IPS-15b (cell line): ENCODE data around the gene ASXL3.

Experiments
- H3K27me3 ChIP-seq: one replicate; pipeline ENCODE4 v1.6.1; 2013; ENCODE audit warnings: low read length; ENCODE audit not compliant: control insufficient read depth, insufficient read depth
- H3K36me3 ChIP-seq: one replicate; pipeline ENCODE4 v1.6.1; 2013; ENCODE audit warnings: low read length; ENCODE audit not compliant: control insufficient read depth, insufficient read depth
- H3K4me1 ChIP-seq: one replicate; pipeline ENCODE4 v1.6.1; 2013; ENCODE audit warnings: mild to moderate bottlenecking, low read length; ENCODE audit not compliant: control insufficient read depth, insufficient read depth
- H3K4me3 ChIP-seq: one replicate; pipeline ENCODE4 v1.5.1; 2013; ENCODE audit warnings: low read depth, low read length
- H3K9ac ChIP-seq: one replicate; pipeline ENCODE4 v1.6.1; 2013; ENCODE audit warnings: low read depth, mild to moderate bottlenecking, low read length
- H3K9me3 ChIP-seq: one replicate; pipeline ENCODE4 v1.6.1; 2013; ENCODE audit warnings: mild to moderate bottlenecking, low read length; ENCODE audit not compliant: control insufficient read depth, insufficient read depth

The ASXL3 gene

GRCh38 chr18:33585431-33585775 lies 7.4 kb downstream of the ASXL3 start:
- peaks cover 16% of the 10 kb centered on the region for H3K4me1 ChIP-seq
- no peak overlapping the region for H3K4me3 ChIP-seq
- H3K27me3 ChIP-seq: peaks cover 12% of the 10 kb centered on the region
- no peaks in the 10 kb centered on the region for H3K9me3 ChIP-seq
- H3K36me3 ChIP-seq: no peaks in the 10 kb centered on the region
- H3K9ac ChIP-seq: no peak overlapping the region

DNA sequence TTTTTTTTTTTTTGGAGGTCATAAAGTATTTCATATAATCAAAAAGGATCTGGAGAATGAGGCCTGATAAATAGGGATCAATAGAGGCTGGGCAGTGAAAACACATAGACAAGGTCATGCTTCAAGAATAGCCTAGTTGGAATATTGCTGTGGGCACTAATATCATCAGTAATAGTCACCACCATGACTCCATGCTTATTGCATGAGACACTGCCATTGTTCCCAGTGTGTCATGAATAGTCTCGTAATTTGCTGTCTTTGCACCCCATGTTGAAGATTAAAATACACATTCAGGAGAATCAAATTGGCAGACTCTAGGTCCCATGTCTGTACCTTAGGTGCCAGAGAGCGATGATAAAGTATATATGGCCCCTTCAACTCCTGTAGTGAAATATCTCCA lies 10.3 kb downstream of the ASXL3 start:
- Histone ChIP-seq H3K4me1 (peaks cover 7% of the 10 kb centered on the region), H3K27me3 (no peaks in the 10 kb centered on the region), H3K4me3 (no peak overlapping the region), H3K36me3 (no peaks in the 10 kb centered on the region), H3K9me3 (no peaks in the 10 kb centered on the region), H3K9ac (no peak overlapping the region)

DNA sequence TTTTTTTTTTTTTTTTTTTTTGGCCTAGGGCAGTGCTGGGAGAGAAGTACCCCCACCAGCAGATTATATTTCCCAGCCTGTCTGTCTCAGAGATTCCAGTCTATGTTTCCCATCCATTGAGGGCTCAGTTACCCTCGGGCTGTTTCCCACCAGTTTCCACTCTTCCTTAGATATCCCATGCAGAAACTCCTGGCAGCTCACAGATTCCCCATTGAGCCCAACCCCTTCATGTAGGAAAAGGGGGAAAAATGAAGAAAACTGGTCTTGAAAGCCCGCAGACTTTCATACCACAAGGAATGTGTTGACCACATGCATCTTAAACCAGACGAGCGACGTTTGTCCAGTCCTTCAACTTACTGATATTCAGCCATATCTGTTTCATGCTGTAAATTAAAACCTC lies 15.2 kb downstream of the ASXL3 start:
- no peaks in the 10 kb centered on the region for H3K36me3 ChIP-seq
- no peak overlapping the region for H3K4me3 ChIP-seq
- H3K9ac ChIP-seq: no peak overlapping the region
- peaks cover 3% of the 10 kb centered on the region for H3K4me1 ChIP-seq
- H3K27me3 ChIP-seq: no peaks in the 10 kb centered on the region
- no peaks in the 10 kb centered on the region for H3K9me3 ChIP-seq

GRCh38 chr18:33594799-33595198 lies 16.8 kb downstream of the ASXL3 start:
- peaks cover 3% of the 10 kb centered on the region for H3K4me1 ChIP-seq

DNA sequence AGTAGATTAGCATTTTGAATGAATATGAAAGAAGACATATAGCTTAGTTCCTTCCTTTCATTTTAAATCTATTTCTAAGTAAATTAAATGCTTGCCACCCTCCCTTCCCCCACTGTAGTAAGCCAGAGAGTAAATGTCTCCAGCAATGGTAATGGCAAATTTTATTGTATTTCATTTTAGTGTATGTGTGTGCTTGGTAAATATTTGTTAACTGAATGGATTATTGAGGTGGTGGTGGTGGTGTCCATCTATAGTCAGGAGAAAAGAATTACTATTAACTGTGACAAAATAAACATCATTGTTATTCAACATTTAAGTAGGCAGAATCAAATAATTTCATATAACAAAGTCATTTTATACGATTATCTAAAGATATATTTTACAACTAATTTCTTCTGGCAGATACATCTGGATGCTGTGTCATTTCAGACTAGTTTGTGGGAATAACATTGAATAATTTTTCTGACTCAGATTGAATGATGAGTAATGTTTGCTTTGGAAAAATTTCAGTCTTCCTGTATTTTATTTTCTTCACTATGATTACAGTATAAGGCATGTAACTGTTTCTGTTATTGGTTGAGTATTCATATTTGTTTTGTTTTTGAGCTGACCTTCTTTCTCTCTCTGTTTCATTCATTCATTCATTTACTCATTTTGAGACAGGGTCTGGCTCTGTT lies 18.3 kb downstream of the ASXL3 start:
- Histone ChIP-seq H3K4me1 (peaks cover 3% of the 10 kb centered on the region), H3K4me3 (no peak overlapping the region), H3K9ac (no peak overlapping the region), H3K36me3 (no peaks in the 10 kb centered on the region), H3K9me3 (no peaks in the 10 kb centered on the region), H3K27me3 (no peaks in the 10 kb centered on the region)

More at GRCh38 chr18:33594799-33595198, 16.8 kb downstream of the ASXL3 start:
- Histone ChIP-seq H3K27me3 (no peaks in the 10 kb centered on the region), H3K36me3 (no peaks in the 10 kb centered on the region), H3K4me3 (no peak overlapping the region), H3K9me3 (no peaks in the 10 kb centered on the region), H3K9ac (no peak overlapping the region)

DNA sequence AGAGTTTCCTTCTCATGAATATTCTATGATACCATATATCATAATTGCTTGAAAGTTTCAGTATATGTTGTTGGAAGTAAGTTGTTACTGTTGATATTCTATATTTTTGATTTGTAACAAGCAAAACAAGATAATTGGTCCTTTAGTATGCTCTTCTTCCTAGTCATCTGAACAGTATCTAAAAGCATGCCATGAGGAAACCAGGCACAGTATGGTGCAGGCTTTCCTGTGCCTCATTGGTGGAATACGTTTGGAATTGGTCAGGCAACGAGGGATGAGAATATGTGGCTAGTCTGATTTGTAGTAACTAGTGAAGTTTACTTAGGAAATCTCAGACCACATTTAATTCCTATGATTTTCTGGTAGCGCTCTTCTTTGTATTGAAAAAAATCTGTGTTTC lies 22.8 kb downstream of the ASXL3 start:
- Histone ChIP-seq H3K9me3 (no peaks in the 10 kb centered on the region), H3K27me3 (no peaks in the 10 kb centered on the region), H3K9ac (no peak overlapping the region), H3K4me3 (no peak overlapping the region), H3K36me3 (no peaks in the 10 kb centered on the region), H3K4me1 (peaks cover 3% of the 10 kb centered on the region)

GRCh38 chr18:33603454-33603853 lies 25.4 kb downstream of the ASXL3 start:
- no peak overlapping the region for H3K9ac ChIP-seq
- H3K4me1 ChIP-seq: no peaks in the 10 kb centered on the region
- no peaks in the 10 kb centered on the region for H3K36me3 ChIP-seq
- no peak overlapping the region for H3K4me3 ChIP-seq
- no peaks in the 10 kb centered on the region for H3K27me3 ChIP-seq
- H3K9me3 ChIP-seq: no peaks in the 10 kb centered on the region

GRCh38 chr18:33605250-33605649 lies 27.2 kb downstream of the ASXL3 start:
- Histone ChIP-seq H3K4me1 (no peaks in the 10 kb centered on the region), H3K36me3 (no peaks in the 10 kb centered on the region), H3K4me3 (no peak overlapping the region), H3K27me3 (no peaks in the 10 kb centered on the region), H3K9me3 (no peaks in the 10 kb centered on the region), H3K9ac (no peak overlapping the region)

GRCh38 chr18:33606621-33607020 lies 28.6 kb downstream of the ASXL3 start:
- Histone ChIP-seq H3K9ac (no peak overlapping the region), H3K4me3 (no peak overlapping the region), H3K27me3 (no peaks in the 10 kb centered on the region), H3K9me3 (no peaks in the 10 kb centered on the region), H3K36me3 (no peaks in the 10 kb centered on the region), H3K4me1 (no peaks in the 10 kb centered on the region)

- H3K4me3 ChIP-seq: no peak overlapping the region
- no peaks in the 10 kb centered on the region for H3K9me3 ChIP-seq
- no peaks in the 10 kb centered on the region for H3K36me3 ChIP-seq
- H3K9ac ChIP-seq: no peak overlapping the region
- H3K4me1 ChIP-seq: no peaks in the 10 kb centered on the region
- no peaks in the 10 kb centered on the region for H3K27me3 ChIP-seq
Measured at GRCh38 chr18:33611525-33612135, 33.6 kb downstream of the ASXL3 start.

DNA sequence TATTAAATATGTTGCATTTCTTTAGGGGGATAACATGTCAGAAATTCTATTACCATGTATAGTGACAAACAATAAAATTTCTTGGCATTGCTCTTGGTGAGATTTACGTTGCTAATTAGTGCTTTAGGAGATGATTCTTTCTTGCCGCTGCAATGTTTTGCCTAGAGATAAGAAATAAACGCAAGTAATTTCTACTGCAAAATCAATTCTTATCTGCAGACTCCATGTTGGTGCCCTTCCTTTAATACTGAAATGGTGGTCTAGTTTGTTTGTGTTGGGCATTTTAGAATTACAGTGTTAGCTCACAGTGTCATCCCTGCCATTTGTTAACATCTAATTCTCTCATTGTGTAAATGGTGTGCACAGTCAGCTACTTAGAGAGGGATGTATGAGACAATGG lies 34.6 kb downstream of the ASXL3 start:
- Histone ChIP-seq H3K9ac (no peak overlapping the region), H3K4me1 (no peaks in the 10 kb centered on the region), H3K9me3 (no peaks in the 10 kb centered on the region), H3K36me3 (no peaks in the 10 kb centered on the region), H3K4me3 (no peak overlapping the region), H3K27me3 (no peaks in the 10 kb centered on the region)

- H3K4me3 ChIP-seq: no peak overlapping the region
- H3K4me1 ChIP-seq: no peaks in the 10 kb centered on the region
- H3K36me3 ChIP-seq: no peaks in the 10 kb centered on the region
- H3K9me3 ChIP-seq: no peaks in the 10 kb centered on the region
- H3K9ac ChIP-seq: no peak overlapping the region
- no peaks in the 10 kb centered on the region for H3K27me3 ChIP-seq
Measured at GRCh38 chr18:33616556-33616955, 38.5 kb downstream of the ASXL3 start.
